HS-27A (cell line): Measurements from ENCODE around the gene RAB34.

Experiments
- DNase-seq: peaks from one replicate; pipeline ENCODE4 v3.0.0-alpha.2; 2012; ENCODE audit warnings: low read depth, missing footprints

The RAB34 gene

DNA sequence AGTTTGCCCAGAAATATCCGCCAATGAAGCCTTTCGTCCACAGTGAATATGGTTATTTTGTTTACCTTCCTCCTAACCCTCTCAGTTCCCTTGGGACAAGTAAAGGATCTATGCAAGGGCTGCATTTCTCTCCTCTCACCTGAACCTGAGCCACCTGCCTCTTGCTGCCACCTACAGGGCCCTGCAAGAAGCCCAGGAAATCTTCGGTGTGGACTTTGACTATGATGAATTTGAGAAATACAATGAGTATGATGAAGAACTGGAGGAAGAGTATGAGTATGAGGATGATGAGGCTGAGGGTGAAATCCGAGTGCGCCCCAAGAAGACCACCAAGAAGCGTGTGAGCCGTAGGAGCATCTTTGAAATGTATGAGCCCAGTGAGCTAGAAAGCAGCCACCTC, 41.7 kb downstream of the RAB34 start:
- no peak for DNase-seq

DNA sequence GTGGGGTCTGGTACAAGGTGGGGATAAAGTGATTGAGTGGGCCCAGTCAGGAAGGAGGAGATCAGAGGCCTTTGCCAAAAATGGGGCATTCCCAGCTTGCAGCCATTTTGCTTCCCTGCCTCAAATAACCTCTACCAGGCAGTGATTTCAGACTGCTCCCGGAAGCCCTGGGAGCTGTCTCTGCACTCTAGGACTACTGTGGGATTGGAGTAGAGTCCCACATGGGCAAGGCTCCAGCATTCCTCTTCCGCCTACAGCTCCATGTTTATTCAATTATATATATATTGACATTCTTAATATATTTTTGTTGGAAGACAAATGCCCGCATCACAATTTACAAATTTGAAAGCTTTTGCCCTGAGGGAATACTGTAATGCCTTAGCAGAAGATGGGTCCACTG, 42.2 kb downstream of the RAB34 start:
- no peak for DNase-seq

DNA sequence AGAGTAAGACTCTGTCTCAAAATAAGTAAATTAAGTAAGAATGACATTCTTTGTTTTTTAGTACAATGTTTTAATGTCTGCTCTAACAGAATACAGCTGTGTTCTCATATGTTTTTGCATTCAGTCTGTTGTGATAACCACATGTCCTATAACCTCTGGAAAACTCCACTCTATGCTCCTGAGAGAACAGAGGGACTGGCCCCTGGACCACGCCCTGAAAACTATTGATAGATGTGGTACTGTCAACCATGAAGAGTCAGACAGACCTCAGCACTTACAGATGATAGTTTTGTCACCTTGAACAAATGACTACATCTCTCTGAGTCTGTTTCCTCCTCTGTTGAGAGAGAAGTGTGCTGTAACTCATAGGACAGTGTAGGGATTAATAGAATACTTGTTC, 47.8 kb downstream of the RAB34 start:
- no peak for DNase-seq

DNA sequence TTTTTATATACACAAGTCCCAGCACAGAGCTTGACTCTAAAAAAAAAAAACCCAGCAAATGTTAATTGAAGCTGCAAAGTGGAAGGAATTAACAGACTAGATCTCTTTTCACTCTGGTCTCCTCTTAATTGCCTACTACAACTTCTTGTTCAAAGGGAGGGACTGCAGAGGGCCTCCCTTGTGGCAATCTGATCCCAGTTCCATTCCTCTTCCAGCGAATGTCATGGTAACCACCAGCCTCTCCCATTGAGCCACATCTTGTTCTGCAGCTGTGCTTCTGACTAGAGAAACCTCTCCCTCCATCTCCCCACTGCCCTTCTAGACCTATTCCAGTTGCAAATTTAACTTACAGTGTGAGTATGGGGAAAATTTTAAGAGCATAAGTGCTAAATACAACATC, 49.8 kb downstream of the RAB34 start:
- DNase-seq, result no peak

DNA sequence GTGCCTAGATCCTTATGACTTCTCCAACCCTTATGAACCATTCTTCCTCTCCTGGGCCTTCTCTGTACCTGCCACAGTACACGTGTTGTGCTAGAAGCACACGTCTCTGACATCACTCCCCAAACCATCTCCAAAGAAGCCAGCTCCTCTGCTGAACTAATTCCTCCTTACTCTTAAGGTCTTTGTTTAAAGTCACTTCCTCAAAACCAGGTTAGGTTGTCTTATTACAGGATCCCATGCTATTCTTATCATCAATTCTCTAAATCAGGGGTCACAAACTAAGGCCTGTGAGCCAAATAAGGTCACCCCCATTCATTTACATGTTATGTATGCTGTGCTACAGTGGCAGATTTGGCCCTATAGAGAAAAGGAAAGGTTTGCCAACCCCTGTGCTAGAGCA, 51.7 kb downstream of the RAB34 start:
- no peak for DNase-seq
